ENCODE data around the gene SLC36A3.

SLC36A3 gene

DNA sequence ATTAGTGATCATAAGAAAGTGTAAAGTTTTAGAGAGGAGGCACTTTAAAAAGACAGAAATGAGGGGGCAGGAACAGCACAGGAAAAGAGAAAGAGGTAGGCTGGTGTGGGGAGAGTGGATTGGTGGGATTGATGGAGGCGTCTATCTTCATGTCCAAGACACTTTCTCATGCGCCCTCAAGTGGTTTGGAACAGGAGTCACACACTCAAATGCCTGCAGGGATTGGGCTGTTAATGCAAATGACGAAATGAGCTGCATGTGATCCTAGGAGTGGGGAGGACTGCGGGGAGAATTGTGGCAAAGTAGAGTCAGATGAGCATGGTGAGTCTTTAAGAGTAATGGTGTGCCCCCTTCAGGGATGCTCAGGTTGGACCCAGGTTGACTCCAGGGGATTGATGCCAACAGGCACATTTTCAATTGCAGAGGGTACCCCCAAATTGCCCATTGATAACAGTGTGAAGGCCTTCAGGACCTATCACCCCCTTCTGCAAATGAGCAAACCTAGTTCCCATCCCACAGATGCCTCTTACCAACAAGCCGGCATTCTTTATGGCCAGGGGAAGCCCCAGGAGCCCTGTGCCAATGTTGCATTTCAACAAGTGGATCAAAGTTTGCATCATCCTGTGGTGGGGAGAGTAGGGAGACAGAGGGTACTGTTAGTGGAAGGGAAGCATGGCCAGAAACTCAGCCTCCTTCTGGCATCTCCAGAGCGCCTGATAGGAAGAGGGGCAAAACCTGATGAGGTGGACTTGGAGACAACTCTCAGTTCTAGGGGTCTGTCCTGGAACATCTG lies 5.3 kb downstream of the SLC36A3 start:
- no peak for DNase-seq (ENCODE audit: low read depth in 2 of 2)

- no peak for DNase-seq (ENCODE audit: low read depth in 2 of 2)
Observed at GRCh38 chr5:151296974-151297373, 6.6 kb downstream of the SLC36A3 start.

- DNase-seq (ENCODE audit: low read depth in 2 of 2) = no peak
Observed at GRCh38 chr5:151296478-151296830, 7.1 kb downstream of the SLC36A3 start.

- no peak for DNase-seq (ENCODE audit: low read depth in 2 of 2)
Observed at GRCh38 chr5:151295791-151296477, 7.6 kb downstream of the SLC36A3 start.

DNA sequence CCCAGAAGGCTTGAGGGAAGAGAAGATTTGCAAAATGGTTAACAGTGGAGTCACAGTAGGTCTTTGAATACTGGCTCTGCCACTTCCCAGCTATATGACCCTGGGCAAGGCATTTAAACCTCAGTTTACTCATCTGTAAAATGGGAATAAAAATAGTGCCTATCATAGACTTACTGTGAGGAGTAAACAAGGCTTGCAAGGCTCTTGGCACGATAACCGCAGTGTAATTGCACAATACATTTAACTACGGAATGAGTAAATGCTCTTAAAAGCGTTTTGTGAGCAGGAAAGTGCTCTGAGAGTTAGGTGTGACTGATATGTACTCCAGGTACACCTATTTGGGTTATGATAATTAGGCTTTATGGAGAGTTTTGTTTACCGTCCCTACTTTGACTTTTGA lies 8.4 kb downstream of the SLC36A3 start:
- no peak for DNase-seq (ENCODE audit: low read depth in 2 of 2)

DNA sequence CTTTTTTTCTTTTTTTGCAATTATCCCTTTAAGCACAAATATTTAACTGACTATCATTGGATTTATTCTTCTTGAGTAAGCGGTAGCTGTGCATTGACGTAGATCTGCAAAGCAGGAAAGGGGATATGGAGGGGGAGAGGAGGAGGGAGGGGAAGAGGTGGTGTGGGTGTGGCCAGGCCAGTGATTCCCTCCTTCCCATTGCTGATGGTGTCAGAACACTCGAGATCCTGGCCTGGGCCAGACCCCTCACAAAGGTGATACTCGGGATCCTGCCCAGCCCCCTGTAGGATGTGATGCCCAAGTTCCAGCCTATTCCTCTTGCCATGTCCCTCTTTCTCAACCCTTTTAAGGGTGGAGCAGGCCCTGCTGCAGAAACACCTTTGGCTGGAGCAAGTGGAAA lies 9.9 kb downstream of the SLC36A3 start:
- no peak for DNase-seq (ENCODE audit: low read depth in 2 of 2)

GRCh38 chr5:151288180-151288579 lies 15.4 kb downstream of the SLC36A3 start:
- DNase-seq (ENCODE audit: low read depth in 2 of 2) = no peak

DNA sequence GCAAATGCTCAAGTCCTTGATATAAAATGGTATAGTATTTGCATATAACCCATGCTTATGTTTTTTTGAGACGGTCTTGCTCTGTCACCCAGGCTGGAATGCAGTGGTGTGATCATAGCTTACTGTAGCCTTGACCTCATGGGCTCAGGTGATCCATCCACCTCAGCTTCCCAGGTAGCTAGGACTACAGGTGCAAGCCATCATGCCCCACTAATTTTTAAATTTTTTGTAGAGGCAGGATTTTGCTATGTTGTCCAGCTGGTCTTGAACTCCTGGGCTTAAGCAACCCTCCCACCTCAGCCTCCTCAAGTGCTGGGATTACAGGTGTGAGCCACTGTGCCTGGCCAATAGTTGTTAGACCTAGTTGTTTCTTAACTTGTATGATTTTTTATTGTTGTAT lies 17.3 kb downstream of the SLC36A3 start:
- no peak for DNase-seq (ENCODE audit: low read depth in 2 of 2)

DNA sequence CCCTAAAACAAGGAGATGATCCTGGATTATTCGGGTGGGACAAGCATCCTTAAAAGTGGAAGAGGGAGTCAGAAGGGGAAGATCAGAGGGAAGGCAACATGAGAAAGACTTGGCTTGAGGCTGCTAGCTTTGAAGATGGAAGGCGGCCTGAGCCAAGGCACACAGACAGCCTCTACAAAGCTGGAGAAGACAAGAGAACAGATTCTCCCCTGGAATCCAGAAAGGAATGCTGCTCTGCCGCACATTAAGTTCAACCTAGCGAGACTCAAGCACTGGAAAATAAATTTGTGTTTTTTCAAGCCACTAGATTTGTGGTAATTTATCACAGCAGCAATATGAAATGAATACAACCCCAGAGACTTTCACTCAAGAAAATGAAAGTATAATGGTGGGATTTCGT lies 17.9 kb downstream of the SLC36A3 start:
- no peak for DNase-seq (ENCODE audit: low read depth in 2 of 2)

DNA sequence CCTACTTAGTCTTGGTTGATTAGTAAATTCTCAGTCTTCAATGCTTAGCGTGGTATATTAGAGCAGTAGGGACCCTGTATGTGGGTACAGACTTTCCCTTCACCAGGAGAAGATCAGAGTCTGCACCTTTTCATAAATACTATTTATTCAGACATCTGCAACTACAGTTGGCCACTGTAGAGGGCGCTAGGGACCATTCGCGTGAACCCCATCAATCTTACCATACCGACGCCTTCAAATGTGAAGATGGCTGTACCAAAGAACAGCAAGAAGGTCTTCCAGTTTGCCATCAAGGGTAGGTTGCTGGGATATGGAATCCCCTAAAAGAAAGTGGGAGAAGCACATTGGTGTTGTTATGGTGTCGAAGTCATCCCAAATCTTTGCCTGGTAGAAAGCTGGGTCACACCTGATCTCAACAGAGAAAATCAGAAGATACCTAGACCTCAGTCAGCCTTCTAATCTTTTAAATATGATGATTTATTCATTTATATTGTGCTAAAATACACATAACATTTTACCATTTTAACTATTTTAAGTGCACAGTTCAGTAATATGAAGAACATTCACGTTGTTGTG lies 19.1 kb downstream of the SLC36A3 start:
- no peak for DNase-seq (ENCODE audit: low read depth in 2 of 2)

DNA sequence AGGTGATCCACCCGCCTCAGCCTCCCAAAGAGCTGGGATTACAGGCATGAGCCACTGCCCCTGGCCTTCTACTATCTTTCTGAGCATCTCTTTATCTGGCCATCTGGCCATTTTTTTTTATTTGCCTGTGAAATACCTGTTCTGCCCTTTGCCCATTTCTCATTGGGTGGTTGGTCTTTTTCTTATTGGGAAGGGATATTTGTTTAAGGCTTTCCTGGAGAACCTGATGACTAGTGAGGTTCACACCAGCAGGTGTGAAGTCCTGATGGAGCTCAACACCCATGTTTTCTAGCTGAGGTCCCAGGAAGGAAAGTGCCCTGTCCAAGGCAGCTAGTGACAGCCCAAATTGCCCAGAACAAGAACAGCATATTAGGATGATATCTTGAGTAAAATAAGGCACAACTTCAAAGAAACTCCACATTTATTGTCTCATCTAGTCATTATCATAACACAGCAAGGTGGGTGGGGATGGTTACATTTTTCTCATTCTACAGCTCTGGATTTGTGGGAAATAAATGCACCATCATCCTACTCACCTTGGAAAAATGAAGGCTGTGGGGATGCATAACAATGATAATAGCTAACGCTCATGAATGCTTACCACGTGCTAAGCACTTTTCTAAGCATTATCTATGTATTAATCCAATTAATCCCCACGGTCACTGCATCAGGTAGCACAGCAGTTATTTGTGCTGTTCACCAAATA lies 20.3 kb downstream of the SLC36A3 start:
- DNase-seq (ENCODE audit: low read depth in 2 of 2) = no peak

DNA sequence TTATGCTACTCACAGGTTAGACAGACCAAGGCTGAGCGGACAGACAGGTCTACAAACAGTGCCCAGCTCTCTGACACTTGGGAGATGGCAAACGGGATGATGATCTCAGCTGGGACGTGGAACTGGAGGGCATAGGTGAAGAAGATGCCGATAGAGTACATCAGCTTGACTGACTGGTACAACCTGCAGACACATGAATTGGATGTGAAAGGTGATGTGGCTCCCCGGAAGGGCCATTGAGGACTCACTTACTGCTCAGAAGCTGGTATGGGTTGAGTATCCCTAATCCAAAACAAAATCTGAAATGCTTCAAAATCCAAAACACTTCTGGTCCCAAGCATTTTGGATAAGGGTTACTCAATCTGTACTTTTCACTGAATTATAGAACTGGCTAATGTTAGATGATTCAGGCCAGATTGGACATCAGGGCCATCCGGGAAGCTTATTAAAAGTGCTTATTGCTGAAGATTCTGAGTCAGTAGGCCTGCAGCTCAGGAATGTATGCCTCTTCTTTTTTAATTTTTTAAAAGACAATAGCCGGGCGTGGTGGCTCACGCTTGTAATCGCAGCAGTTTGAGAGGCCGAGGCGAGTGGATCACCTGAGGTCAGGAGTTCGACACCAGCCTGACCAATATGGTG lies 22.4 kb downstream of the SLC36A3 start:
- DNase-seq (ENCODE audit: low read depth in 2 of 2) = no peak

DNA sequence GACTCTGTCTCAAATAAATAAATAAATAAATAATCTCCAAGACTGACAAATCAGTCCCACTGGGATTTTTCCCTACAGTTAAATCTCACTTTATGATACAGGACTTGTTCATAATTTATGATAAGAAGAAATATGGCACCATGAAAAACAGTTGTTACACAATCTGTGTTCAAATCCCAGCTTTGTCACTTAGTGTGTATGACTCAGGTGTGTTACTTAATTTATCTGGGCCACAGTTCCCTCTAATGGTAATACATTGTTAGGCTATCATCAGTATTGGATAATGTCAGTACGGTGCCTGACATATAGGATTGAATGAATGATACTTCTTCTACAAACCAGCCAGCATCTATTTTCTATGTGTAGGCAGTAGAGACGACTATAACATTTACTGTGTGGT lies 23.1 kb downstream of the SLC36A3 start:
- DNase-seq (ENCODE audit: low read depth in 2 of 2) = no peak

- DNase-seq (ENCODE audit: low read depth in 2 of 2) = no peak
Observed at GRCh38 chr5:151278845-151279244, 24.7 kb downstream of the SLC36A3 start.

GRCh38 chr5:151275803-151276202 lies 27.8 kb downstream of the SLC36A3 start:
- no peak for DNase-seq (ENCODE audit: low read depth in 2 of 2)

GRCh38 chr5:151274666-151275065 lies 28.9 kb downstream of the SLC36A3 start:
- no peak for DNase-seq (ENCODE audit: low read depth in 2 of 2)

DNA sequence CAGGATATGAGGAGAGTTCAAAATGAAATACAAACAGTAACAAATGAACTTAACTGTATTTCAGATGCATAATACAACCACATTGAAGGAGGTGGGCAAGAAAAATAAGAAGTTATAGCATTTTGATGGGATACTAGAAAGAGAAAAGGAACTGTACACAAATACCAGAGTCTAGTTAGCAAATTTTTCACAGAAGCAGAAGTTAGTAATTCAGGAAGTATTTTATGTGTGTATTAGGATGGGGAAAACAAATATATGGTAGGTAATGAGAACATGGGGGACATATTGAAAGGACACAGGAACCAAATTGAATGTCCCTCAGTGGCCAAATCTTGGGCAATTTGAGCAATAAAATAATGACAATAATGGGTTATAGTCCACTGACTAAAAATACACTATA lies 32.2 kb downstream of the SLC36A3 start:
- no peak for DNase-seq (ENCODE audit: low read depth in 2 of 2)

DNA sequence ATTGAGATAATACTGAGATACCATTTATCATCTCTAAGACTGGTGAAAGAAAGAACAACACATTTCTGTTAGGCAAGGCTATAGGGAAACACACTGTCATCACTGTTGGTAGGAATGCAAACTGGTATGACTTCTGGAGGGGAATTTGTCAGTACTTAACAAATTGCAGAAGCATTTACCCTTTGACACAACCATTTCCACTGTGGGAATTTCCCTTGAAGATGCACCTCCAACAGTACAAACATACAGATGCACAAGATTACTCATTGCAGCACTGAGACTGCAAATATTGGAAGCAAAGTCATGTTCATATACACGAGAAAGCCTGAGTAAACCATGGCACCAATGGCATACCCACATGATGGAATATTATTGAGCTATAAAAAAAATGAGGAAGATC lies 33.0 kb downstream of the SLC36A3 start:
- DNase-seq (ENCODE audit: low read depth in 2 of 2) = no peak

- no peak for DNase-seq (ENCODE audit: low read depth in 2 of 2)
Observed at GRCh38 chr5:151267491-151268260, 35.9 kb downstream of the SLC36A3 start.

DNA sequence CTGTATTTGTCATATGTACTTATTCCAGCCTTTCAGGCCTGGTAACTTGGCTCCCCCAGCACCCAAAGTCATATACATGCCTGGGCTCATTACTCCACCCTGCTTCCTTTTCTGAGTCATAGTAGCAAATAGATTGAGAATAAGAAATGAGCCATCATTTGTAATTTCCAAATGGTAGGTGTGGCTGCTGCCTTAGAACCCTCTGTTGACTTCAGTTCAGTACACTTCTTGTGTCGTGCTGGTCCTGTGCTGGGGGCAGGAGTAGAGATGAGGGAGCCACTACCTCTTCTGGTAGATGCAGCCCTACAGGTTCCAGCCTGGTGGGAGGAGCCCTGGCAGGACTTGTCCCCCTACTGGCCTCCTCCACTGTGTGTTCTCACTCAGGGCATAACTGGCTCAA lies 39.5 kb downstream of the SLC36A3 start:
- peak in 1 of 2 donors; percentile 20 for DNase-seq (ENCODE audit: low read depth in 2 of 2)

DNA sequence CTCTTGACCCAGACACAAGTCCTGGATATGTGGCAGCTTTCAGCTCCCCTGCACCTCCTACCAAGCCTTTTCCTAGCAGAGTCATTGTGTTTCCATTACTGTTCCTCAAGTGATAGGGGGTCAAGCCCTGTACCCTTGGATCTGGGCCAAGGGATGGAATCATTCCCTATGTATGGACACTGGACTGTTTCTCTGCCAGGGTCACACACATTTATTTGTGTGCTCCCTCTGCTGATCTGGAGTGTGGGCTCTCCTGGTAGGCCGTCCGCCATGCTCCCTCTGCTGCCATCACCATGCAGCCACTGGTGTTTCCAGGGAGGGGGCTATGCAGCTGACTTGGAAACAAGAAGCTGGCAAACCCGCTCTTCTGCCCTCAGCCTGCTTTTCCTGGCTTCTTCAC lies 41.0 kb downstream of the SLC36A3 start:
- DNase-seq (ENCODE audit: low read depth in 2 of 2) = no peak

All from stimulated activated CD4-positive, alpha-beta T cell treated with anti-CD3 and anti-CD28 coated beads, Interleukin-15, amount 100 ng/mL, for 48 hours (primary cell).